SK-N-SH (cell line): ENCODE data around the gene AGAP1.

ENCODE experiments used
- FOXM1 ChIP-seq: IDR thresholded peaks from 2 replicates; pipeline ENCODE4 v1.4.0; 2012; ENCODE audit warnings: low read depth, mild to moderate bottlenecking
- REST ChIP-seq: IDR thresholded peaks from 2 replicates; pipeline ENCODE4 v1.6.1; 2012; ENCODE audit warnings: mild to moderate bottlenecking, low read depth, low read length, moderate library complexity
- SIN3A ChIP-seq: IDR thresholded peaks from 2 replicates; pipeline ENCODE4 v1.6.1; 2012; ENCODE audit warnings: low read depth, mild to moderate bottlenecking, low read length, moderate library complexity, borderline replicate concordance
- TAF1 ChIP-seq: IDR thresholded peaks from 2 replicates; pipeline ENCODE4 v1.6.1; 2012; ENCODE audit warnings: low read depth, mild to moderate bottlenecking, low read length, moderate library complexity, borderline replicate concordance
- YY1 ChIP-seq: IDR thresholded peaks from 2 replicates; pipeline ENCODE4 v1.4.0; 2012; ENCODE audit warnings: low read depth, mild to moderate bottlenecking
- TF ChIP-seq, protein P1 (sequence below): fragments of 200-600 bp; sonication (generic); IDR thresholded peaks from 2 replicates; pipeline ENCODE4 v1.6.1; 2017; ENCODE audit warnings: antibody characterized with exemption, mild to moderate bottlenecking, moderate library complexity

GRCh38 chr2:235719146-235719942 is 225.5 kb downstream of the AGAP1 start:
- TF ChIP-seq, protein P1, sequence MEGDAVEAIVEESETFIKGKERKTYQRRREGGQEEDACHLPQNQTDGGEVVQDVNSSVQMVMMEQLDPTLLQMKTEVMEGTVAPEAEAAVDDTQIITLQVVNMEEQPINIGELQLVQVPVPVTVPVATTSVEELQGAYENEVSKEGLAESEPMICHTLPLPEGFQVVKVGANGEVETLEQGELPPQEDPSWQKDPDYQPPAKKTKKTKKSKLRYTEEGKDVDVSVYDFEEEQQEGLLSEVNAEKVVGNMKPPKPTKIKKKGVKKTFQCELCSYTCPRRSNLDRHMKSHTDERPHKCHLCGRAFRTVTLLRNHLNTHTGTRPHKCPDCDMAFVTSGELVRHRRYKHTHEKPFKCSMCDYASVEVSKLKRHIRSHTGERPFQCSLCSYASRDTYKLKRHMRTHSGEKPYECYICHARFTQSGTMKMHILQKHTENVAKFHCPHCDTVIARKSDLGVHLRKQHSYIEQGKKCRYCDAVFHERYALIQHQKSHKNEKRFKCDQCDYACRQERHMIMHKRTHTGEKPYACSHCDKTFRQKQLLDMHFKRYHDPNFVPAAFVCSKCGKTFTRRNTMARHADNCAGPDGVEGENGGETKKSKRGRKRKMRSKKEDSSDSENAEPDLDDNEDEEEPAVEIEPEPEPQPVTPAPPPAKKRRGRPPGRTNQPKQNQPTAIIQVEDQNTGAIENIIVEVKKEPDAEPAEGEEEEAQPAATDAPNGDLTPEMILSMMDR: no peak
- no peak for TF ChIP-seq TAF1
- no peak for TF ChIP-seq SIN3A
- TF ChIP-seq REST: no peak
- no peak for TF ChIP-seq YY1
- no peak for TF ChIP-seq FOXM1
